ENCODE measurements around the gene MAST4.

The MAST4 gene

DNA sequence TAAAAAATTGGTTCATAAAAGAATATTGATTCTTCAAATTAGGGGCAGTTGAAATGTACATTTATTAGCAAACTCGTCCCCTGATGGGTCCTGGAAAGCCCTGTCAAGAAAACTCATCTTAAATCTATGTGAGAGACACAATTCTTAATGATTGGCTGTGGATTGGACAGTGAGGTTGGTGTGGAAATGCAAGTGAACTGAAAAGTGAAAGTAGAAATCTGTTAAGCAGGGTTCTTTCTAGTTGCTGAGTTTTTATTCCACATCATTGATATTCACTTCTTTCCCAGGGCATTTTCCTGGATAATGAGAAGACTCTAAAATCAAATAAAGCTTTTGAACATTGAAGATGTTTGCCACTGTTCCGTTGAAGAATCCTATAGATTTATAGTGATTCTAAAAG is 292.4 kb downstream of the MAST4 start:
- H3K4me3 ChIP-seq (ENCODE audit: low read length): no peak overlapping the region
- no peak for TF ChIP-seq ZNF274 (IDR thresholded peaks at IDR 0.05; ENCODE audit: low read depth, low read length)

DNA sequence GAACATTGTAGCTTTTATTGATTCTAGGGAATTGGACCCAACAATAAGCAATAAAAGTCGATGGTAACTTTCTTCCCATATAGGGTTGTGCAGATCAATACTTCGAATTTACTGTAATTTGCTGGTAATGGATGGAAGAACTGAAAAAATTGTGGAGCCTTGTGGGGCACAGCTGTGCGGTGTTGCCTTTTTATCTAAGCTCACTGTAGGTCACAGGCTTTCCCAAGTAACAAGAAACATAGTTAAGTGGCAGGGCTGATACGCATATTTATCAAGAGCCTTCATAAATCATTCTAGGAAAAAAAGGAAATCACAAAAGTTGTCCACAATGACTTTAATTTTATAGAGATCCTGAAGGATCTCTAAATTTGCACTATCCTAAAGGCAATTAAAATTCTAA is 292.9 kb downstream of the MAST4 start:
- no peak overlapping the region for H3K4me3 ChIP-seq (ENCODE audit: low read length)
- TF ChIP-seq ZNF274 (IDR thresholded peaks at IDR 0.05; ENCODE audit: low read depth, low read length): no peak

DNA sequence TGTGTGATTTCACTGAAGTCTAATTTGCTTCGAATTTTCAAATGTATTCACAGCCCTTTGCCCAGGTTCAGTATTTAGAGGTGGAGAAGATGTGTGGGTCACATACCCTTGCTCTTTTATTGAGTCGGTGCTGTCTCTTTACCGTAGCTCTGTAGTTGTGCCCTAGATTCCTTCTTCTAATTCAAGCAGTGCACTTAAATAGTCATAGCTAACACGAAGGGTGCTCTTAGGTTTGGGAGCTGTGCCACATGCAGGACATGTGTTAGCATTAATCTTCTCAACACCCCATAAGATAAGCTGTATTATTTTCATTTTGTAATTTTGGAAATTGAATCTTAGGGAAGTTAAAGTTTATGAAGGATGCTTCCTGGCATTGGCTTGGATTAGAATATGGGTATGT is 293.3 kb downstream of the MAST4 start:
- no peak for TF ChIP-seq ZNF274 (IDR thresholded peaks at IDR 0.05; ENCODE audit: low read depth, low read length)
- H3K4me3 ChIP-seq (ENCODE audit: low read length): no peak overlapping the region

DNA sequence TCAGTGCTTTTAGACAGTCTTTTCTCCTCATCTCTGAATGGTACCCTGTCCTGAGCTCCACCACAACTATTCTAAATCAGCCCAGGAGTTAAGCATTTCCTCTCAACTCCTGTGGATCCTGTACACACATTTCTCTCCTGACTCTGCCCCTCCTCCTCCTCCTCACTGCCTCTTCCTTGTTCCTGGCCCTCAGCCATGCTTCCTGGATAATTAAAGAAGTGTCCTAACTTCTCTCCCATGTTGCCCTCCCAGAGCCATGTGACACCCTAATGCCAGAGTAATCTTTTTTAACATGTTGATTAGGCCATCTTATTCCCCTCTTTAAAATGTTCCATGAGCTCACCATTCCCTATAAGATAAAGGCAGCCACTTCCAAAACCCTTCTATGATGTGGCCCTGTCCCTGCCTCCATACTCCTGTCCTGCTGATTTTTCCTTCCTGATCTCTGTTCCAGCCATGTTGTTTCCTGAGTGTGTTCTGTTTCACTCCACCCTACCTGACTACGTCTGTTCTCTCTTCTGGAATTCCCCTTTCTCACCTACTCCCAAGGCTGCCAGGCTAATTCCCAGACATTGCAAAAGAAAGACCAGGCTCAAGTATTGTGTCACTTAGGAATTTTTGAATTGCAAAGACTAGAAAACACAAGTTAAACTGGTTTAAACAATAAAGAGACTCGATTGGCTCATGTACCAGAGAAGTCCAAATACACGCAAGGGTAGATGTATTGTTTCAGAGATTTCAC is 295.2 kb downstream of the MAST4 start:
- no peak overlapping the region for H3K4me3 ChIP-seq (ENCODE audit: low read length)
- TF ChIP-seq ZNF274 (IDR thresholded peaks at IDR 0.05; ENCODE audit: low read depth, low read length): no peak

DNA sequence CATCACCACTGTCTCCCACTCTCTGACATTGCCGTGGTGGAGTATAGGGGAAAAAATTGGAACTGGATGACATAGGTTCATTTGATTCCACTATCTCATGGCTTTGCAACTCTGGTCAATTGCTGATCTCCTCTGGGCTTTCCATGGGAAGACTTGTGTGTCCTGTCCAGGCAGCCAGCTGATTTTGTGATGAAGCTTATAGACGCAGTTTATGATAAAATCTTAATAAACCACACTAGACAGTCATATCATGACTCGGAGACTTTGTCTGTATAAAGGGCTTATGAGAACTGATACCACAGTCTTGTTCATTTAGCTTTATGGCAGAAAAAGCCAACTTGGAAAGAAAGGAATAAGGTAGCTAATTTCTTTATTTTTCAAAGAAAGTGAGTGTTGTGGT is 296.5 kb downstream of the MAST4 start:
- no peak overlapping the region for H3K4me3 ChIP-seq (ENCODE audit: low read length)
- no peak for TF ChIP-seq ZNF274 (IDR thresholded peaks at IDR 0.05; ENCODE audit: low read depth, low read length)

DNA sequence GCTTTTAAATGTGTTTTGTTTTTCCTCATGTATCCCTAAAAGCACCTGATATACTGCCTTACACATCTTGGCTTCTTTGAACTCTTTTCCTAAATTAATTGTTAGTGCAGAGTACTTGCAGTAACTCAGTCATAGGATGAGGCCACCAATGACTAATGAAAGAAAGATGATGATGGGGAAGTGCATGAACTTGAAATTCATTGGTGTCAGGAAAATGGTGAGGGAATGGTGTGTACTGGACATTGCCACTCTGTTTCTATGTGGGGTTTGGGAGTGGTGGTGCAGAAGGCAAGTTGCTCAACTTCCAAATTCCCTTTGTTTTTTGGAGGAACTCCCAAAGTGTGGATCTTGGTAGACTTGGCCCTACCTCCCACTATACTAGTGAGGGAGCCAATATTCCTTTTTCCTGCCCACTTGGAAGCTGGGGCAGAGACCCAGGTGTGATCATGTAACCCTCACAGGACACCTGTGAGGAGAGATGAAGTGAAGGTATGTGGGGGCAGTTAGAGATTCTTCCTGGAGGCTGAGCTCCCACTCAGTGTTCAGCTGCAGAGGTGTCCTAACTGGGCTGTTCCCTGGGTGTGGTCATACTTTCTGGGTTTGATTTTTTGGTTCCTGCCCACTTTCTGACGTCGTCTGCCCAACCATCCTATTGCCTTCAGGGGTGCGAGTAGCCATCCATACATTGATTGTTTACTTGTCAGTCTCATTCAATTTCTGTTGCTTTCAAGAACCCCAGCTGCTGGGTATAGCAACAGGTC is 298.5 kb downstream of the MAST4 start:
- H3K4me3 ChIP-seq (ENCODE audit: low read length): no peak overlapping the region
- no peak for TF ChIP-seq ZNF274 (IDR thresholded peaks at IDR 0.05; ENCODE audit: low read depth, low read length)

DNA sequence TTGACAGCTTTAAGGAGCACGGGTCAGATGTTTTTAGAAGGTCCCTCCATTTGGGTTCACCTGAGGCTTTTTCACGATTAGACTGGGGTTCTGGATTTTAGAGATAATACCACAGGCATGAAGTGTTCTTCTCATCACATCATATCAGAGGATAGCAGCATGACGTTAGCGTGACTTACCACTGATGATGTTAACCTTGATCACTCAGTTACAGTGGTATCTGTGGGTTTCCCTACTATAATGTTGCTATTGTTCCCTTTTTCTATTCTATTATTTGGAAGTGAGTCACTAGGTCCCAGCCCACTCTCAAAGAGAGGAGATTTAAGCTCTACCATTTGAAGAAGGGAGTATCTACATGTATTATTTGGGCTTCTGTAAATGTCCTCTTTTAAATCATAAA is 300.0 kb downstream of the MAST4 start:
- TF ChIP-seq ZNF274 (IDR thresholded peaks at IDR 0.05; ENCODE audit: low read depth, low read length): no peak
- no peak overlapping the region for H3K4me3 ChIP-seq (ENCODE audit: low read length)

DNA sequence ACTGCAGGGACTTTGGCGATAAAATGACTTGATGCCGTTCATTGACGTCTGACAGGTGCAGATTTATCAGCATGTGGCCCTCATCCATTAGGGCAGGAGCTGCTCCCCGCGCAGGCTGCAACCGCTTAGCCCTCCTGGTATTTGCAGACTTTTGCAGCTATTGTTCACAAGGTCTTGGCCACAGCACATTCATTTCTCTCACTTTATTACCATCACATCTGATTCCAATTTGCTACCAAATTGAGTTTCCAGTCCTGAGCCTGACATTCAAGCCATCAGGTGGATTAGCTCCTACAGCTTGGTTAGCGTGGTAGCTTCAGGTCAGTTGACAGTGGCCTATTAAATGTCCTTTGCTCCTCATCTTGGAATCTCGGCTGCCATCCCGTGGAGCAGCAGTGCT is 301.2 kb downstream of the MAST4 start:
- no peak overlapping the region for H3K4me3 ChIP-seq (ENCODE audit: low read length)
- no peak for TF ChIP-seq ZNF274 (IDR thresholded peaks at IDR 0.05; ENCODE audit: low read depth, low read length)

DNA sequence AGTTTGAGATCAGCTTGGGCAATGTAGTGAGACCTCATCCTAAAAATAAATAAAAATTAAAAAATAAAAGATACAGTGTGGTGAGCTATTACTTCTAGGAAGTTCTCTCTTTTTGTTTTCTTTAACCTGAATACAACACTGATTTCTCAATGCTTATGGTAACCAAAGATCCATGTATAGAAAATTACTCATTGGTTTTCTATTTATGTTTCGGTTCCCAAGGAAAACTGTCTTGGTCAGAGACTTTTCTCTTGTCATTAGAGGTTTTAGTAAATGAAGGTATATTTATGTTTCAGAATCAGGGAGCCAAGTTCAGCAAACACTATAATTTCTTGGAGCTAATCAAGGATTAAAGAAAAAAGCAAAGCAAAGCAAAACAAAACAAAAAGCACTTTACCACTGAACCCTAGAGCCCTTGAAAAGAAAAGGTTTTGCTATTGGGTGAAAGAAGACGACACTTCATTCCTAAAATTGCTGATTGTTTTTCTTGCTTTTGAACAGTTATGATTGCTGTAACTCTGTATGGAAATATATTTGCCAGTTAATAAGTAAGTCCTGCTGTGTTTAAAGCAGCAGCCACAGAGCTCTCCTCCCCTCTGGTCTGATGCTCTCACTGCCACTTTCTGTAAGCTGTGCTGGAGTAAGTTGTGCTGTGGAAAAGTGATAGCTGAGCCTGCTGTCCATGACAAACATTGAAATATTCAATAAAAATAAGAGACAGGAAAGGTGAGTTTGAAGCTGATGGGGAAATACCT is 302.2 kb downstream of the MAST4 start:
- no peak for TF ChIP-seq ZNF274 (IDR thresholded peaks at IDR 0.05; ENCODE audit: low read depth, low read length)
- no peak overlapping the region for H3K4me3 ChIP-seq (ENCODE audit: low read length)

DNA sequence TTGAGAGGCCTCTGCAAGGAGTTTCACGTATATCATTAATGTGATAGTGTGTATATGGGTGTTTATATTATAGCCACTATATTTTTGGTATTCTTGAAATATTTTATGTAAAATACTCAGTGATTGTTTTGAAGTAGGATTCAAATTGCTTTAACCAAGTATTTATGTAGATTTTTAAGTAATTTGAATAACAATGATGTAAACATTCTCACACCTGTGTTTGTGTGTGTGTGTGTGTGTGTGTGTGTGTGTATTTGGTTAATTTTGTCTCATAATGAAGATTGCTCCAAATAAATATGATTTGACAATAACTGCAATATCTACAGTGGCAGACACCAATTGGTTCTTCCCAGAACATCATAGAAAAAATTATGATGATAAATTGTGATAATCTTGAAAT is 307.0 kb downstream of the MAST4 start:
- no peak for TF ChIP-seq ZNF274 (IDR thresholded peaks at IDR 0.05; ENCODE audit: low read depth, low read length)
- H3K4me3 ChIP-seq (ENCODE audit: low read length): no peak overlapping the region

DNA sequence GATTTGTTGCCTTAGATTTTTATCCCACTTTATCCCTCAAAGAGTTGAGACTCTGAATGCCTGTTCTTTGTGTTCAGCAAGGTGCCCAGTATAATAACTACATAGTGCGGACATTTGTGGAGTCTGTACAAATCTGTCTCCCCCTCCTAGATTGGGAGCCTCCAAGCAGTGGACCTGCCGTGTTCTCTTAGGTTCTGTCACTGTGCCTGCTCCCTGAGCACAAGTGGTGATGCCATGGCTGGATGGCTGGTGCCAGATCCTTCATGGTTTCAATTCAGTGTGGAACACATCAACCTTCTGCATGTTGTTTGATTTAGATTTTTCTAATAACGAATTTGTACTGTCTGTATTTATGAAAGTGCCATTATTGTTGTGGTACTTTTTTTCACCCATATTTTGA is 307.5 kb downstream of the MAST4 start:
- no peak overlapping the region for H3K4me3 ChIP-seq (ENCODE audit: low read length)
- TF ChIP-seq ZNF274 (IDR thresholded peaks at IDR 0.05; ENCODE audit: low read depth, low read length): no peak

DNA sequence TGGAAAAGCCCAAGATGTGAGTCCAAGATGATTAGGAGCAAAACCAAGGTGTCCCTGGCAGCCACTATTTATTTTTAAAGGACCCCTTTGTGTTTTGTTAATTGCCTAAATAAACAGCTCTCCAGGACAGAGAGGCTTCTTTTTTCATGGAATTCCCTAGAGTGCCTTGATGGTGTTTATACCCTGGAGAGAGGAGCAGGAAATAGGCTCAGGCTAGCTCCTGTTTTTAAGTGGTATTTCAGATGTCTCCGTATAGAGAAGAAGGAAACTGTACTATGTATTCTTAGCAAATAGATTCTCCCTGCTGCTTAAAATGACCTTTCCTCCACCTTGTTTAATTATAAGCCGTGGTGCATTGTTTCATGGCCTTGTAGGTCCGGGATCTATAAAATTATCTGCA is 308.0 kb downstream of the MAST4 start:
- H3K4me3 ChIP-seq (ENCODE audit: low read length): no peak overlapping the region
- no peak for TF ChIP-seq ZNF274 (IDR thresholded peaks at IDR 0.05; ENCODE audit: low read depth, low read length)

DNA sequence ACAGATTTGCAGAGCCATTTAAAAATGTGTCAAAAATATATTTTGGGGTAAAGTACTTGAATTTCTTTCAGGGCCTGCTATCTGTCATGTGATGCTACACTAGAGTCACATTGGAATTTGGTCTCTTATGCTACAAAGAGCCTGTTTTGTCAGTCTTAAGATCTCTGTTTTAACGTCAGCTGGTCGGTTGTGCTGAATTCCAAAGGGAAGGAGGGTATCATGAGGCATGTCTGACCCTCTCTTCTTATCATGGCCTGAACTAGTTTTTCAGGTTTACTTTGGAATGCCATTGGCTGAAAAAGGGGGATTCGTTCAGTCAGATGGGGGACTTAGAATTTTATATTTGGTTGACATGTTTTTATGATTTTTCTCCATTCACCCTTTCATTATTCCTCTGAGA is 309.8 kb downstream of the MAST4 start:
- TF ChIP-seq ZNF274 (IDR thresholded peaks at IDR 0.05; ENCODE audit: low read depth, low read length): no peak
- H3K4me3 ChIP-seq (ENCODE audit: low read length): no peak overlapping the region

DNA sequence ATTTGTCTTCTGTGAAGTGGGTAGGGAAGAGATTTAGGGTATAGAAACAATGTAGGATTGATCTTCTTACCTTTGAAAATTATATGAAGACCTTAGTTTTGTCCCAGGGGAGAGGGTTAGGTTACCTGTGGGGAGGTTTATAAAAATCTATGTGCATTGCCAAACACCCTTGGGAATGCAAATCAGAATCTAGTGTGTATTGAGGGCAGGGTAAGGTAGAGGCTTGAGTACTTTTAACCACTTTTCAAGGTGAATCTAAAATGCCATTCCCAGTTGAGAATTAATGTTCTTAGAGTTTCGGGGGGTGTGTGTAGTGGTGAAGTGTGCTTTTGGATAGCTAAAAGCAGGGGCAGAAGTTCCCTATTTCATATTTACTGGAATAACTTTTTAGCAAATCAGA is 312.0 kb downstream of the MAST4 start:
- TF ChIP-seq ZNF274 (IDR thresholded peaks at IDR 0.05; ENCODE audit: low read depth, low read length): no peak
- no peak overlapping the region for H3K4me3 ChIP-seq (ENCODE audit: low read length)

DNA sequence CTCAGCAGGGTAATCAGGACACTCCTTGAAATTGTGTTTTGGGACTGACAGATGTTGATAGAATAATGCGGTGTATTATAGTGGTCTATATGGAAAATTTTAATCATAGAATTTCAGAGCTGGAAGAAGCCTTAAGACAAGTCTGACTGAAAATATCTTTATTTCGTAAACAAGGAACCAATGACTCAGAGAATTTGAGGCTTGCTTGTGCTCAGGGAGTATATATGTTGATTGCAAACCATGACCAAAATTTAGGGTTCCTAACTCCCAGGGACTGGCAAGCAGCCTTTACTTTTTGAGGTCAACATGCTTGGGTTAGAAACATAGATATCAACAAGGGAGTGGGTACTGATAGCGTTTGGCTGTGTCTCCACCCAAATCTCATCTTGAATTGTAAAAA is 313.2 kb downstream of the MAST4 start:
- no peak for TF ChIP-seq ZNF274 (IDR thresholded peaks at IDR 0.05; ENCODE audit: low read depth, low read length)
- no peak overlapping the region for H3K4me3 ChIP-seq (ENCODE audit: low read length)
